ENCODE results near the gene BABAM2. TPM values are rescaled to one million over a fixed set of nuclear protein-coding genes. Genes with fewer than 3 reads are reported as not detected.
A peak's percentile ranks its signal among the peaks of the same experiment; 100 is the strongest.

The BABAM2 gene
- total and polyA plus RNA-seq, 9 of the 15 experiments (the other 6 are each of a cell fraction or from before 2014, with no cell fraction given): 10.9 to 37.4 (median 25.6) TPM

GRCh38 chr2:27925766-27926472, 35.4 kb downstream of the BABAM2 start (continued):
- TF ChIP-seq, protein P1, sequence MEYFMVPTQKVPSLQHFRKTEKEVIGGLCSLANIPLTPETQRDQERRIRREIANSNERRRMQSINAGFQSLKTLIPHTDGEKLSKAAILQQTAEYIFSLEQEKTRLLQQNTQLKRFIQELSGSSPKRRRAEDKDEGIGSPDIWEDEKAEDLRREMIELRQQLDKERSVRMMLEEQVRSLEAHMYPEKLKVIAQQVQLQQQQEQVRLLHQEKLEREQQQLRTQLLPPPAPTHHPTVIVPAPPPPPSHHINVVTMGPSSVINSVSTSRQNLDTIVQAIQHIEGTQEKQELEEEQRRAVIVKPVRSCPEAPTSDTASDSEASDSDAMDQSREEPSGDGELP (CRISPR knock-in tag; IDR thresholded peaks at IDR 0.05; ENCODE audit: borderline replicate concordance): 0 out of 2 replicates have a peak, but pooled peaks have one; percentile 22
- peak; percentile 95 for TF ChIP-seq SMARCE1 (IDR thresholded peaks at IDR 0.05)
- no peak for TF ChIP-seq FOXM1 (IDR thresholded peaks at IDR 0.05; ENCODE audit: low read depth)
- TF ChIP-seq FOXM1 (CRISPR knock-in tag; IDR thresholded peaks at IDR 0.05; ENCODE audit: low read depth): no peak
- TF ChIP-seq, protein P2, sequence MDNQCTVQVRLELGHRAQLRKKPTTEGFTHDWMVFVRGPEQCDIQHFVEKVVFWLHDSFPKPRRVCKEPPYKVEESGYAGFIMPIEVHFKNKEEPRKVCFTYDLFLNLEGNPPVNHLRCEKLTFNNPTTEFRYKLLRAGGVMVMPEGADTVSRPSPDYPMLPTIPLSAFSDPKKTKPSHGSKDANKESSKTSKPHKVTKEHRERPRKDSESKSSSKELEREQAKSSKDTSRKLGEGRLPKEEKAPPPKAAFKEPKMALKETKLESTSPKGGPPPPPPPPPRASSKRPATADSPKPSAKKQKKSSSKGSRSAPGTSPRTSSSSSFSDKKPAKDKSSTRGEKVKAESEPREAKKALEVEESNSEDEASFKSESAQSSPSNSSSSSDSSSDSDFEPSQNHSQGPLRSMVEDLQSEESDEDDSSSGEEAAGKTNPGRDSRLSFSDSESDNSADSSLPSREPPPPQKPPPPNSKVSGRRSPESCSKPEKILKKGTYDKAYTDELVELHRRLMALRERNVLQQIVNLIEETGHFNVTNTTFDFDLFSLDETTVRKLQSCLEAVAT (IDR thresholded peaks at IDR 0.05): peak in 1 of 2 experiments; percentile 79; a peak in 1 of 4 replicates
- TF ChIP-seq MTA2 (IDR thresholded peaks at IDR 0.05; ENCODE audit: low read depth): peak; percentile 9; the same call in 1 of the 2 replicates
- no peak for TF ChIP-seq RBM22 (IDR thresholded peaks at IDR 0.05; ENCODE audit: low read depth, low read length, poor library complexity, severe bottlenecking)
- TF ChIP-seq SMARCA4 (IDR thresholded peaks at IDR 0.05): peak; percentile 94
- no peak for TF ChIP-seq NR2C2 (CRISPR knock-in tag; IDR thresholded peaks at IDR 0.05)
- TF ChIP-seq NR2C2 (tag; IDR thresholded peaks at IDR 0.05): peak; percentile 40
- TF ChIP-seq ZNF766 (CRISPR knock-in tag; conservative IDR thresholded peaks at IDR 0.05): 0 out of 2 replicates have a peak, but pooled peaks have one; percentile 2
- peak; percentile 36; the same call in 1 of the 2 replicates for TF ChIP-seq ZBTB7A (IDR thresholded peaks at IDR 0.05; ENCODE audit: borderline replicate concordance, control insufficient read depth, low read depth, low read length)
- TF ChIP-seq ARID1B (IDR thresholded peaks at IDR 0.05): peak; percentile 84
- TF ChIP-seq ARID3B (CRISPR knock-in tag; IDR thresholded peaks at IDR 0.05; ENCODE audit: borderline replicate concordance): no peak
- TF ChIP-seq SMARCB1 (IDR thresholded peaks at IDR 0.05; ENCODE audit: insufficient read length, low read depth): no peak
- no peak for TF ChIP-seq ZBTB8A (IDR thresholded peaks at IDR 0.05; ENCODE audit: partially characterized antibody)
- TF ChIP-seq JUND (IDR thresholded peaks at IDR 0.05; ENCODE audit: borderline replicate concordance, low read depth, low read length): peak; percentile 62; the same call in 1 of the 2 replicates
- TF ChIP-seq JUND (tag; IDR thresholded peaks at IDR 0.05; ENCODE audit: borderline replicate concordance, low read depth, low read length): peak; percentile 54; the same call in 1 of the 3 replicates
